Stimulated activated CD8-positive, alpha-beta memory T cell treated with anti-CD3 and anti-CD28 coated beads, Interleukin-7, amount 100 ng/mL, for 24 hours (primary cell): ENCODE data around the gene TGM3.

ENCODE experiments used
- DNase-seq: peaks from one replicate; pipeline ENCODE4 v3.0.0-alpha.2; 2020; ENCODE audit warnings: low read depth

Gene TGM3

DNA sequence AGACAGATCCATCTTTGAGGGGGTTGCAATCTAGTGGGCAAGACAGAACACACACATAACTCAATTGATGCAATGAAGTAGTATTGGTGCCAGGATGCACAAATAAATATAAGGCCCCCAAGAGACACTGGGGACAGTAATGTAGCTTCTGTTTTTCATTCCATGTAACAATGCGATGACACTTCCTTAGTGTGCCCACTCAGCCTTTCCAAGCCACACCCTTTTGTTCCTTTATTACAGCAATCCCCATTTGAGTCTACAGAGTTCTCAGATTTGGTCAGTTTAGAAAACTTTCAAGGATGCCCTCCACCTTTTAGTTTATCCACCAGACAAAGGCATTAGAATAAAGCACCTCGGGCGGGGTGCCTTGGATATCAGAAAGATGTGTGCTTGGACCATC lies 15.5 kb downstream of the TGM3 start:
- DNase-seq: no peak

DNA sequence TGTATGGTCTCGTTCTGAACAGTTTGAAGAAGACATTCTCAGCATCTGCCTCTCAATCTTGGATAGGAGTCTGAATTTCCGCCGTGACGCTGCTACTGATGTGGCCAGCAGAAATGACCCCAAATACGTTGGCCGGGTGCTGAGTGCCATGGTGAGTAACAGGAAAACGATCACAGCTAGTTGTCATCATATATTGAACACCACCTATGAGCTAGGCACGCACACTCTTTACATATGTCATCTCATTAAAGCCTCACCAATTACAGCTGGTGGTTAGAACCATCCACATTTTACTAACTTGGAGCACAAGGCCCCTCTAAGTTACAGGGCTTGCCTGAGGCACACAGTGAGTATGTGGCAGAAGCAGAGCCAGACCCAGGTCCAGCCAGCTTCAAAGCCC lies 17.1 kb downstream of the TGM3 start:
- DNase-seq: no peak

DNA sequence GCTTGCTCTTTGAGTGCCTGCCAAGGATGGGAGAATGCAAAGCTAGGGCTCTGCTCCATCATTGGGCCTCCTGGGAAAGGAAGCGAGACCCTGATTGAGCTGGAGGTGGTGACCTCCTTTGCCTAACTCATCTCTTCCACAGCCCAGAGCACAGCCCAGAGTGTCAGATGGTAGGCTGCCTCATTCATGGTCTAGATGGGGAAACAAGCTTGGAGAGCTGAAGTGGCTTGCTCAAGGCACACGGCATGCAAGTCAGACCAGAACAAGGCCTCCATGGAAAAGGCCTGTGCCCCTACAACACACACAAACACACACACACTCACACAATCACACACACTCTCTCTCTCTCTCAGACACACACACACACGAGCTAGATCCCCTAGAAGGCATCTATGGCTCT lies 17.5 kb downstream of the TGM3 start:
- no peak for DNase-seq

DNA sequence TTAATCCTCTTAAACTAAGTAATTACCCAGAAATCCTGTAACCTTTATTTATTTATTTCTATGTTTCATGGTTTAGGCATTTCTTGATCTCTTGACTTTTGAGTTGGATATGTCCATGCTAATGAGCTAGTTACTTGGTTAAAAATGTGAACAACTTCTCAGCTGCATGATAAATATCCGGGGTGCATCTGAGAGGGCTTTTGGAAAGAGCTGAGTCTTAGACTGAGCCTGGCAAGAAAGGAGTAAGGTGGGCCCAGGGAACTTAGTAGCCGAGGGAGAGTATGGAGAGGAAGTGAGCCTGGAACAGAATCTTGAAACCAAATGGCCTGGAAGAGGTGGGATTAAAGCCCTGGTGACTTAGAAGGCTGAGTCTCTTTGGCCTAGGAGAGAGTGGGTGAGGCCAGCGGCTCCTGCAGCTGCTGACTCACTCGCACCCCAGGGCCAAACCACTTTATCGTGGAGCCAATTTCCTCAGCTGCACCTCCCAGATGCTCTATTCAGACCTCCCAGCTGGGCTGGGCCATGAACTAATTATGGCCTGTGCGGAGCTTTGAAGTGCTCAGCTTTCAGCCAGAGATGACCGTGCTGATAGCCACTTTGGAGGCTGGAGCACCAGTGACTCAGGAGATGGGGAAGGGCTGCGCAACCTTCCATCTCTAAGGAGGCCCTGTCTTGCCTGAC lies 19.1 kb downstream of the TGM3 start:
- no peak for DNase-seq

- DNase-seq: no peak
Observed at GRCh38 chr20:2315440-2315778, 19.6 kb downstream of the TGM3 start.

- no peak for DNase-seq
Observed at GRCh38 chr20:2316847-2317495, 21.2 kb downstream of the TGM3 start.

- no peak for DNase-seq
Observed at GRCh38 chr20:2320813-2321658, 25.2 kb downstream of the TGM3 start.

- DNase-seq: no peak
Observed at GRCh38 chr20:2323051-2323450, 27.2 kb downstream of the TGM3 start.

- no peak for DNase-seq
Observed at GRCh38 chr20:2326046-2326445, 30.2 kb downstream of the TGM3 start.

DNA sequence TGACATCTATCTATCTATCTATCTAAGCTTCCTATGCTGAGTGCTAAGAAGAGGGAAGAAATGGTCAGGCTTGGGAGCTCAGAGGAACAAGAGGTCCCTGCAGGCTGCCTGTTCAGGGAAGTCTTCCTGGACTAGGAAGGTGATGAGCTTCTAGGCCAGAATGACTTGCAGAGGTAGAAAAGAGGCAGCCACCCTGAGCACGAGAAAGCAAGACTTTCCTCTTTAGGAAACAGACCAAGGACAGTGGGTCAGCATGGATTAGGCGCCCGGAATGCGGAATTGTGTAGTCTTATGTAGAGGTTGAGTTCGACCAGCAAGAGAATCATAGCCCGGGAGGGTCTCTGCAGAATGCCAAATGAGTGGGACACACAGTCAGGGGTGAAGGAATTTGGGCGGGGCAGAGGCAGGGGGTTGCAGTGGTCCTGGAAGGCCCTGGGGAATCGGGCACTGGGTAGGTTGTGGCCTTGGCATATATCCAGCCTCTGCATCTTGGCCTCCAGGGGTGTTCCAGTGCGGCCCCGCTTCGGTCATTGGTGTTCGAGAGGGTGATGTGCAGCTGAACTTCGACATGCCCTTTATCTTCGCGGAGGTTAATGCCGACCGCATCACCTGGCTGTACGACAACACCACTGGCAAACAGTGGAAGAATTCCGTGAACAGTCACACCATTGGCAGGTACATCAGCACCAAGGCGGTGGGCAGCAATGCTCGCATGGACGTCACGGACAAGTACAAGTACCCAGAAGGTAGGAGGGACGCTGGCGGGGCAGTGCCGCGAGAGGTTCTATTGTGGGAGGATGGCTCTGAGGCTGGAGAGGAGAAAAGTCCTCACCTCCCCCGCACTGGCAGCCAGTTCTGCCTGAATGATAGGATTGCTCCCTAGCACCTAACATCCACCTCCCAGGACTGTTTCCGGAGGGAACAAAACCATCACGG lies 32.1 kb downstream of the TGM3 start:
- no peak for DNase-seq

DNA sequence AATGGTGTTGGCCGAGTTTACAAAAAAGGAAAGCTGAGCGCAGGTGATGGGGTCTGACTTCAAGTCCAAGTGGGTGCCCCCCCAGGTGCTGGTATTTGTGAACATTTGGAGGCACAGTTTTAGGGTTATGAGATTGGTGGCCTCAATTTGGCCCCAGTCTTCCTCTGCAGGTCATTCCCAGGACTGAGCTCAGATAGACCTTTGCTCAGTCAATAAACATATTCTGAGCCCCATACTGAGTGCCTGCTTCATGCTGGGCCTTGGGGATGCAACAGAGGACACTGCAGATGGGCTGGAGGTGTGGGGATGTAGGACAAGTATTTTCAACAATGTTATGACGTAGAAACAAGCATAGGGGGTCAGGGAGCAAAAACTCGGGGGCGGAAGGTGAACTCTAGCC lies 33.5 kb downstream of the TGM3 start:
- DNase-seq: no peak

GRCh38 chr20:2330090-2330695 lies 34.4 kb downstream of the TGM3 start:
- DNase-seq: no peak

- DNase-seq: no peak
Observed at GRCh38 chr20:2331106-2331505, 35.3 kb downstream of the TGM3 start.

- DNase-seq: no peak
Observed at GRCh38 chr20:2331901-2332565, 36.2 kb downstream of the TGM3 start.

DNA sequence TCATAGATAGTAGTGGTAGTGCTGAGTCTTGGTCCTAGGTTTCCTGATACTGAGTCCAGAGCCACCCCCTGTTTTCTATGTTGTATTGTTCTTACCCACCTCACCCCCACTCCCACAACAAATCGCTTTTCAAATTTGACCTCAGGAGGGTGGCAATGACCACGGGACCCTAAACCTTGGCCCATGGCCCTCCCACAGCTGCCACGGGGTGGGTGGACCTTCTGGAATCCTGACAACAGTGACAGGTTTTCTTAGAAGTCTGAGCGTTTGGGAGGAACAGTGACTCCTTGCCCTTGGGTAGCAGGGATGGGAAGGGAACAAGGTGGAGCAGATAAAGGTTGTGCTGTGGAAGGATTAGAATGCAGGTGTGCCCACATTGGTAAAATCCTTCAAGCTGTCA lies 36.9 kb downstream of the TGM3 start:
- no peak for DNase-seq

DNA sequence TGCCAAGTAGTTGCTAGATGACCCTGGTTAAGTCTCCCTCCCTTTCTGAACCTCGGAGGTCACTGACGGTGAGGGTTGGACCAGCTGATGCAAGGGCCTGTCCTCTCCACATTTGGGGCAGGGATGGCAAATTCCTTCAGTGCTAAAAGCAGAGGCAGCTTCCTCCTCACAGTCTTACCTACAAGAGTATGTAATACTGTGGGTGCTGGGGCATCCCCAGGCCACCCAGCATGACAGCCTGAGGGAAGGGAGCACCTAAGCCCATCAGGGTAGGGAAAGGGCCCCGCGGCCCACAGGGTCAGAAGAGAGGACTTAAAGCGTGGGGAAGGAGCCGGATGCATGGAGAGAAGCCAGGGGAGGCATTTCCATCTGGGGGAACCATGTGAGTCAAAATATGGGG lies 38.0 kb downstream of the TGM3 start:
- no peak for DNase-seq

DNA sequence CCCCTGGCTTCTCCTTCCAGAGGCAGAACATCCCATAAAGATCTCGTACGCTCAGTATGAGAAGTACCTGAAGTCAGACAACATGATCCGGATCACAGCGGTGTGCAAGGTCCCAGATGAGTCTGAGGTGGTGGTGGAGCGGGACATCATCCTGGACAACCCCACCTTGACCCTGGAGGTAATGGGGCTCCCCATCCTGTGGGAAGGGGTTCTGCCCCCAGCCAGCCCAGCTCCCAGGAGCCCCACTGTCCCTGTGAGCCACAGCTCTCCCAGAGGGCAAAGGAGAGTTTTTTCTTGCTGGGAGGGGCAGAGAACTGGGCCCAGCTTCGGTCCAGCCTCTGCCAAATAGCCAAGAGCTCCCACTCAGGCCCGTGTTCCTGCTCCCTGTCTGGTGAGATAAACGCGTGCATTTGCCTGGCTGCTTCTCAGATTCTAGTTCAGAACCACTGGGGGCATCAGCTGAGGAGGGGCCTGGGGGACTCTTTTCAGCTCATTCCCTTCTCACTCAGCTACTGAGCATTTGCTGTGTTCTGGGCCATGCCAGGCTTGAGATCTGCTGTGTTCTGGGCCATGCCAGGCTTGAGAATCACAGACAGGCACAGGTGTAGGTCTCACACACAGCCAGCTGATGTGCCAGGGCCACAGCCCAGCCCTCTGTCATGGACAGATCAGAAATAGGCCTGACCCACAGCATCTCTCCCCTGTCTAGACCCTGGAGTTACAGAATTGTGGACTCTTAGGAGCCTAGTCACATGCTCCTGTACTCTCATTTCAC lies 39.5 kb downstream of the TGM3 start:
- DNase-seq: no peak

- no peak for DNase-seq
Observed at GRCh38 chr20:2336471-2336870, 40.7 kb downstream of the TGM3 start.

- no peak for DNase-seq
Observed at GRCh38 chr20:2337142-2337541, 41.3 kb downstream of the TGM3 start.

DNA sequence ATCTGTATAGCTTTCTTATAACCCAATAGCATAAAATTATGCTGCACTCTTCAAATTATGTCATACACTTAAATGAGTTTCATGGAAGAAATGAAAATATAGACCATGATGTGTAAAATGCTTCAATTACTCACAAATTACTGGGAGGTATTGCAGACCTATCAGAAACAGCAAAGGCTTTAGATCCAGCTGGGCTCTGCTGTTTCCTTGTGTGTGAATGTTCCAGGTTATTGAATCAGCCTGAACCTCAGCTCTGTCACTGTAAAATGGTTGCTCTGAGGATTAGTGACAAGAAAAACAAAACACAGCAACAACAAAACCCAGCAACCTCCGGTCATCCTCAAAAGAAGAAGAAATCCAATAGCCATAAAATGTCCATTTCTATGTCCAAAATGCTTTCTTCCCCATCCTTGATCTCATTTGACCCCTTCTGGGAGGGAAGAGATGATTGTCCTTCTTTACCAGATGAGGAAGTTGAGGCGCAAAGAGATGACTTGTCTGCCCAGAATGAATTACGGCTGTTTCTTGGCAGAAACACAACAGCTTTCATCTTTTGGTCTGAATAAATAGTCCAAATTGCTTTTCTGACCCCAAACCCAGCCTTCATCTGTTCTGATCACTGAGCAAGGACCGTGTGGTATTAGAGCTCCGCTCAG lies 42.7 kb downstream of the TGM3 start:
- DNase-seq: no peak
